Smooth muscle cell (in vitro differentiated cells): Measurements from ENCODE around the gene GPATCH4. TPM values are rescaled to one million over a fixed set of nuclear protein-coding genes. Genes with fewer than 3 reads are reported as not detected.
"Not testable (repeated sequence)": the region's sequence is repeated elsewhere in the genome, so short reads cannot be mapped to it uniquely, and the experiment has no call there.

Experiments used
- DNase-seq: peaks from one replicate; lab custom pipeline; 2025; ENCODE audit not compliant: unreplicated experiment; lab: John Stamatoyannopoulos, UW
- H2AFZ ChIP-seq: fragments of 200-600 bp; sonication (generic); 2 replicates; pipeline ENCODE4 v1.6.0; 2016; ENCODE audit warnings: antibody characterized with exemption, low read depth, mild to moderate bottlenecking
- H3F3A ChIP-seq: fragments of 200-600 bp; sonication (generic); 2 replicates; pipeline ENCODE4 v1.6.0; 2017; ENCODE audit warnings: antibody characterized with exemption, low read depth
- H3K27ac ChIP-seq: fragments of 200-600 bp; sonication (generic); 2 replicates; pipeline ENCODE4 v1.5.1; 2016; ENCODE audit warnings: low read depth, mild to moderate bottlenecking
- H3K27me3 ChIP-seq: fragments of 200-600 bp; sonication (generic); 2 replicates; pipeline ENCODE4 v1.6.1; 2016; ENCODE audit warnings: low read depth, mild to moderate bottlenecking
- H3K36me3 ChIP-seq: fragments of 200-600 bp; sonication (generic); 2 replicates; pipeline ENCODE4 v1.5.1; 2016; ENCODE audit warnings: low read depth
- H3K4me1 ChIP-seq: fragments of 200-600 bp; sonication (generic); 2 replicates; pipeline ENCODE4 v1.5.1; 2016; ENCODE audit warnings: low read depth
- H3K4me2 ChIP-seq: fragments of 200-600 bp; sonication (generic); 2 replicates; pipeline ENCODE4 v1.6.0; 2016; ENCODE audit warnings: mild to moderate bottlenecking
- H3K4me3 ChIP-seq: fragments of 200-600 bp; sonication (generic); 2 replicates; pipeline ENCODE4 v1.5.1; 2016; ENCODE audit warnings: mild to moderate bottlenecking
- H3K79me2 ChIP-seq: fragments of 200-600 bp; sonication (generic); 2 replicates; pipeline ENCODE4 v1.6.0; 2016; ENCODE audit warnings: low read depth, mild to moderate bottlenecking
- H3K9ac ChIP-seq: fragments of 200-600 bp; sonication (generic); 2 replicates; pipeline ENCODE4 v1.6.0; 2016; ENCODE audit warnings: low read depth
- H3K9me3 ChIP-seq: fragments of 200-600 bp; sonication (generic); replicated peaks from 2 replicates; pipeline ENCODE4 v1.5.1; 2016; ENCODE audit warnings: low read depth
- H4K20me1 ChIP-seq: fragments of 200-600 bp; sonication (generic); 2 replicates; pipeline ENCODE4 v1.6.0; 2016; ENCODE audit warnings: low read depth
- WGBS: methylation state at CpG from one replicate; pipeline ENCODE4 v1.1.7; 2016; ENCODE audit warnings: low lambda C conversion rate; 5-methylcytosine and 5-hydroxymethylcytosine counted together
- polyA plus RNA-seq: library from polyadenylated mRNA; unstranded; fragments of >200 nt; fragmentation: Nextera tagmentation; extraction: Ambion mirVana; gene quantifications from 2 replicates; pipeline ENCODE4 v1.2.1, GENCODE V29; 2016
- total RNA-seq: library from RNA; depleted of rRNA; stranded (reverse); fragments of >200 nt; gene quantifications from 2 replicates; pipeline ENCODE4 v1.2.3, GENCODE V29; 2014
- TF ChIP-seq, protein P1 (sequence below): fragments of 200-600 bp; sonication (generic); IDR thresholded peaks from 2 replicates; pipeline ENCODE4 v1.5.1; 2017; ENCODE audit warnings: borderline replicate concordance, mild to moderate bottlenecking, antibody characterized with exemption; ENCODE audit not compliant: insufficient read depth, poor library complexity, severe bottlenecking

Gene GPATCH4
- total and polyA plus RNA-seq, 2 experiments from 2014 or later: 11.9 to 19.9 TPM

DNA sequence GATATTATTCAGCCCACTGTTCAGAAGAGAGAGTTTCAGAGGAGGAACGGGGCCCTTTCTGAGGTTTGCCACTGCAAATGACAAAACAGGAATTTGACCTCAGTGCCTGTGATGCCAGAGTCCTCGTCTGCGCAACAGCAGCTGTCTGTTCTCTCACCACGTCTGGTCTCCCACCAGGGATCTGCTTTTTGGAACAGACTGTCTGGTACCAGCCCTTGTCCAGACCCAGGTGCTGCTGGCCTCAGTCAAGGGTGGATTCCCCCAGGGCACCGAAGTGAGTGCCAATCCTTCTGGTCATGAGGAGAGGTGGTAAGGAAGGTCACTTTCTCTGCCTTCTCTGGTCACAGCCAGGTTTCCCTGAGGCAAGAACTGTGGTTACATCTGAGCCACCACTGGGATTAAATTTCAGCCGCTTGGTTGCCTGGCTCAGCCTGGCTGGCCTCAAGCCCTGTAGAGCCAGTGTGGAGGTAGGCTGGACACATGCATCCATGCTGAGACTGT lies 38.4 kb upstream of the GPATCH4 start:
- Histone ChIP-seq H3K4me2 (no peak overlapping the region), H3K27ac (no peak overlapping the region), H4K20me1 (peaks cover 12% of the 10 kb centered on the region), H3K9me3 (no peaks in the 10 kb centered on the region), H3K79me2 (no peaks in the 10 kb centered on the region), H3K9ac (no peak overlapping the region), H3K4me1 (peaks cover 14% of the 10 kb centered on the region), H3K4me3 (no peak overlapping the region), H2AFZ (no peak overlapping the region), H3F3A (no peaks in the 10 kb centered on the region), H3K27me3 (peaks cover 92% of the 10 kb centered on the region), H3K36me3 (no peaks in the 10 kb centered on the region)
- WGBS: 51% methylated on average over 6 of the region's 6 CpGs
- no peak for DNase-seq
- TF ChIP-seq, protein P1, sequence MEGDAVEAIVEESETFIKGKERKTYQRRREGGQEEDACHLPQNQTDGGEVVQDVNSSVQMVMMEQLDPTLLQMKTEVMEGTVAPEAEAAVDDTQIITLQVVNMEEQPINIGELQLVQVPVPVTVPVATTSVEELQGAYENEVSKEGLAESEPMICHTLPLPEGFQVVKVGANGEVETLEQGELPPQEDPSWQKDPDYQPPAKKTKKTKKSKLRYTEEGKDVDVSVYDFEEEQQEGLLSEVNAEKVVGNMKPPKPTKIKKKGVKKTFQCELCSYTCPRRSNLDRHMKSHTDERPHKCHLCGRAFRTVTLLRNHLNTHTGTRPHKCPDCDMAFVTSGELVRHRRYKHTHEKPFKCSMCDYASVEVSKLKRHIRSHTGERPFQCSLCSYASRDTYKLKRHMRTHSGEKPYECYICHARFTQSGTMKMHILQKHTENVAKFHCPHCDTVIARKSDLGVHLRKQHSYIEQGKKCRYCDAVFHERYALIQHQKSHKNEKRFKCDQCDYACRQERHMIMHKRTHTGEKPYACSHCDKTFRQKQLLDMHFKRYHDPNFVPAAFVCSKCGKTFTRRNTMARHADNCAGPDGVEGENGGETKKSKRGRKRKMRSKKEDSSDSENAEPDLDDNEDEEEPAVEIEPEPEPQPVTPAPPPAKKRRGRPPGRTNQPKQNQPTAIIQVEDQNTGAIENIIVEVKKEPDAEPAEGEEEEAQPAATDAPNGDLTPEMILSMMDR: no peak

DNA sequence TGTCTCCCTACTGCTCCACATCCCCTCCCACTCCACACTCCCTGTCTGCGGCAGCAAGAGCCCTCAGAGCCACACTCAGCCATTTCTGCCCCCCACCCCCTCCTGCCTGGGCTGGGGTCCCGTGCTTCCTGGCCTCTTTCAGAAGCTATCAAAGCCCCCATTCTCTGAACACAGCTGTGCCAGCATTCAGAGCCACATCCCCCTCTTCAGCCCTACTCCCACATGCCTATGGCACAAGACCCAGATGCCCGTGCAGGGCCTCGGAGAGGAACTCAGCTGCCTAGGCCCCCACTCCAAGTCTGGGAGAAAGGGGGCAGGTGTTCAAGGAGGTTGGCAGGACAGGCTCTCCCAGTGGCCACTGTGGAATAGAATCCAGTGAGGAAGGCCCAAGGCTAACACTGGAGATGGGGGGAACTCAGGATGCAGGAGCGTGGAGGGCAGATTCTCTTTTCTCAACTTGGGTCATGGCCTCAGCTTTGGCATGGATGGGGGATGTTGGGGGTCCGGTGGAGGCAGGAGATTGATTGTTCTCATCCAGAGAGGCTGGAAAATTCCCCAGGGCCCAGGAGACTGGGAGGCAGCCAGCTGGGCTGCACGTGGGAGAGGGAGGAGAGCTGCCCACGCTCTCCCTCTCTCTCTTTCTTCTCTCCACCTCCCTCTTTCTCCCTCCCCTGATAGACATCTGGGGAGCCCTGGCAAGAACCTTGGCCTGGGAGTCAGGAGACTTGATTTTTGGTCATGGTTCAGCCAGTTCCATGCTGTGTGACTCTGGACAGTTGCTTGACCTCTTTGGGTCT lies 37.1 kb upstream of the GPATCH4 start:
- 67% methylated on average over 8 of the region's 8 CpGs for WGBS

DNA sequence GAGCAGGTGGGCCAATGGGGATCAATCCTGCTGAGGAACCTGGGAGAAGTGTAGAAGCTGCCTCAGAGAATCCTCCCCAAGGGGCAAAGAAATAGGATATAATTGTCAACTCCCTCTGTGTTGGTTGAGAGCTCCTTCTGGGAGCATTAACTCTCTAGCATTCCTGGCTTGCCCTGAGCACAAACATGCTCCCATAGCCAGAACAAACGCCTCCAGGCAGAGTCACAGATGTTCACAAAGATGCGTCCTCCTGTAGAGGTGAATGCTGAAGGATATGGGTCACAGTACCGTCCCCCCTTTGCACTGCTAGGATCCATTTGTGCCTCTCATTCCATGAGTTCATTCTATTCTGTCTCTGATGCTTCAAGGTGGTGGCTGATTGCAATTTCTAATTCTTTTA lies 31.1 kb upstream of the GPATCH4 start:
- DNase-seq: no peak
- Histone ChIP-seq H3F3A (no peaks in the 10 kb centered on the region), H3K4me2 (no peak overlapping the region), H3K36me3 (no peaks in the 10 kb centered on the region), H3K27ac (no peak overlapping the region), H3K4me3 (no peak overlapping the region), H2AFZ (no peak overlapping the region), H3K79me2 (no peaks in the 10 kb centered on the region), H3K9ac (no peak overlapping the region), H3K4me1 (no peaks in the 10 kb centered on the region), H3K9me3 (no peaks in the 10 kb centered on the region), H4K20me1 (no peaks in the 10 kb centered on the region), H3K27me3 (peaks cover 60% of the 10 kb centered on the region)
- TF ChIP-seq, protein P1: no peak
- 70% methylated on average over 3 of the region's 3 CpGs for whole genome bisulfite sequencing

More for the DNA sequence above, 37.1 kb upstream of the GPATCH4 start:
- Histone ChIP-seq H3K4me3 (no peak overlapping the region), H3K9ac (no peak overlapping the region), H3F3A (no peaks in the 10 kb centered on the region), H3K27ac (no peak overlapping the region), H3K4me2 (no peak overlapping the region), H4K20me1 (peaks cover 12% of the 10 kb centered on the region), H2AFZ (no peak overlapping the region), H3K4me1 (peaks cover 14% of the 10 kb centered on the region), H3K36me3 (no peaks in the 10 kb centered on the region), H3K79me2 (no peaks in the 10 kb centered on the region), H3K9me3 (no peaks in the 10 kb centered on the region), H3K27me3 (peaks cover 89% of the 10 kb centered on the region)
- TF ChIP-seq, protein P1: no peak
- DNase-seq: no peak

DNA sequence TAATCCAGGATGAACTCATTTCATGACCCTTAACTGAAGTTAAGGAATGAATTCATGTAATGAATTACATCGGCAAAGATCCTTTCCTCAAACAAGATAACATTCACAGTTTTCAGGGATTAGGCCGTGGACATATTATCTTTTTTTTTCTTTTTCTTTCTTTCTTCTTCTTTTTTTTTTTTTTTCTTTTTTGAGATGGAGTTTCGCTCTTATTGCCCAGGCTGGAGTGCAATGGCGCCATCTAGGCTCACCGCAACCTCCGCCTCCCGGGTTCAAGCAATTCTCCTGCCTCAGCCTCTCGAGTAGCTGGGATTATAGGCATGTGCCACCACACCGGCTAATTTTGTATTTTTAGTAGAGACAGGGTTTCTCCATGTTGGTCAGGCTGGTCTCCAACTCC lies 29.9 kb upstream of the GPATCH4 start:
- H3K4me3 ChIP-seq, H3K36me3 ChIP-seq, H3K27ac ChIP-seq, H3F3A ChIP-seq, H3K4me1 ChIP-seq, H4K20me1 ChIP-seq, DNase-seq, H3K9ac ChIP-seq, H3K4me2 ChIP-seq, H3K79me2 ChIP-seq, H3K9me3 ChIP-seq, H2AFZ ChIP-seq: not testable (repeated sequence)
- H3K27me3 ChIP-seq: peaks cover 60% of the 10 kb centered on the region
- 58% methylated on average over 9 of the region's 9 CpGs for WGBS
